T1000 (cell line): ENCODE data around the gene FSTL1.

Source experiments
- DNase-seq: peaks from one replicate; lab custom pipeline; 2025; ENCODE audit warnings: mixed read lengths; lab: John Stamatoyannopoulos, UW

Gene FSTL1

DNA sequence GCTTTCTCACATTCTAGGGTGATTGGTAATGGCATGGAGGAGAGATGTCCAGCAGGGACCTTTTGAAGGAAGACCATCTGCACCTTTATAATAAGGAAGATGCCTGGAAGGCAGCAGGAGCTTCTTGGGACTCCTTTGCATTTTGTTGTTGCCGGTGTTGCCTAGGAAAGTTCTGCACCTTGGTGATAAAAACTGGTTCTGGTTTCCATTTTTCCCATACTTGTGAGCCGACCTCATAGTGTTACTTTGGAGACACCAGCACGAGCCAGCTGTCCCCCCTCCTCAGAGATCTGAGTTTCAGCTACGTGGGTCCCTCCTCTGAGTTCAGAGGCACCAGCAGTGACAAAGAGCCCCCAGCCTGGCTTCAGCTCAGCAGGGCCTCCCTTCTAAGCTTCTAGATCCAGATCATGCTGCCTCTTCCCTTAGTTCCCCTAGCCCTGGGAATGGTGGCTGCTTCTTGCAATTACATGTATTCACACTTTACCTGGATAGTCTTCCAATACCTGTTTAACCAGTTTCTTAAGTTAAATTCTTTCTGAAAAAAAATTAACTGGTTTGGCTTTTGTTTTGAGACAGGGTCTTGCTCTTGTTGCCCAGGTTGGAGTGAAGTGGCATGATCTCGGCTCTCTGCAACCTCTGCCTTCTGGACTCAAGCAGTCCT, 18.0 kb upstream of the FSTL1 start:
- no peak for DNase-seq

DNA sequence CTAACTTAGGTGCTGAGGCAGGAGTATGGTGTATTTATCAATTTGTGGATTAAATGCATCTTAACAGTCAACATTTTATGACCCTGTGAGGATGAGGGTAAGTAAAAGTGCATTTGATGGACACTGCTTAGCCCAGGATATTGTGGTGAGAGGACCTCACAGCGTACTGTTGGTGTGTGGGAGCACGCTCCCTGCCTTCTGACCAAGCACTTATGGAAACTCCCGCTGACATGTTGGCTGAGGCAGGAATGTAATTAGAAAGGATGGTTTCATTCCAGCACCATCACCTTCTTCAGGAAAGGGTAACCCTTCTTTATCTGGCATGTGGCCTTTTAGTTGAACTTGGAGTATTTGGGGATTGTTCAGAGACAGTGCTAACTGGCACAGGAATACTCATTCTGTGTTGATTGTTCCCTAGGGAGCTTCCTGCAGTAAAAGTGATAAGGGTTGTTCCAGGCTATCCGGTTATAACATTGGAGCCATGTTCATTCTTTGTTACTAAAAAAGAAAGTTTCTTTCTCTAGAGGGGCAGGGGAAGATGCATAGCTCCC, 11.7 kb upstream of the FSTL1 start:
- no peak for DNase-seq

DNA sequence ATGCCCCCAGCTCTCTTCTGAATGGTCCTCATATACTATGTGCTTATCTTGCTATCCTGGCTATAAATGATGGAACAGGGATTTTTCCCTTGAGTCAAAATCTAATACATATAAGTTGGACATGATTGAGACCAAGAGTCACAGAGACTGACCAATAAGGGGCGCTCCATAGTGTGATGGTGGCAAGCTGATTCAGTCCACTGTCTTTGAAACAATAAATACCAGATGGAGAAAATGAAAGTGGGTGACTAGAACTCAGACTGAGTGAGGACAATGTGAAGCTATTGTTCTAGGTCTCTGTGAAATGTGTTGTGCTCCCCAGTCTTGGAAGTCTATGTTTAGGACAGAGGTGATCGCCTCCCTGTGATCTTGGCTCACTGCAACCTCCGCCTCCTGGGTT, 10.6 kb upstream of the FSTL1 start:
- DNase-seq: no peak

DNA sequence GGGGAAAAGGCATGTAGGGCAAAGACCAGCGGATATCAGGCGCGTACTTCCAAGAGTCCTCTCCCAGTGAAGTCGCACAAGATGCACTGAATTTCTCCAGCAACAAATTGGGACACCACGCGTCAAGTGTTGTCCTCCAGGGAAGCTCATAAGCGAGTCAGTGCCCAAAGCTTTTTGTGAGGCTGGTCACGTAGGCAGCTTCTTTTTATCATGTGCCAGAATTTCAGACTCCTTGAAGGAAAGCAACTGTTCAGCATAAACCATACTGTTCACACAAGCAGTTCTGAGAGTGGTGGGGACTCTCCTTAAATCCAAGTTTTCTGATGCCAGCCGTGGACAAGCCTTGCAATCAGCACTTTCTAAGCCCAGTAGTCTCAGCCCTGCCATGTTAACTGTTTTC, 10.1 kb upstream of the FSTL1 start:
- DNase-seq: no peak

DNA sequence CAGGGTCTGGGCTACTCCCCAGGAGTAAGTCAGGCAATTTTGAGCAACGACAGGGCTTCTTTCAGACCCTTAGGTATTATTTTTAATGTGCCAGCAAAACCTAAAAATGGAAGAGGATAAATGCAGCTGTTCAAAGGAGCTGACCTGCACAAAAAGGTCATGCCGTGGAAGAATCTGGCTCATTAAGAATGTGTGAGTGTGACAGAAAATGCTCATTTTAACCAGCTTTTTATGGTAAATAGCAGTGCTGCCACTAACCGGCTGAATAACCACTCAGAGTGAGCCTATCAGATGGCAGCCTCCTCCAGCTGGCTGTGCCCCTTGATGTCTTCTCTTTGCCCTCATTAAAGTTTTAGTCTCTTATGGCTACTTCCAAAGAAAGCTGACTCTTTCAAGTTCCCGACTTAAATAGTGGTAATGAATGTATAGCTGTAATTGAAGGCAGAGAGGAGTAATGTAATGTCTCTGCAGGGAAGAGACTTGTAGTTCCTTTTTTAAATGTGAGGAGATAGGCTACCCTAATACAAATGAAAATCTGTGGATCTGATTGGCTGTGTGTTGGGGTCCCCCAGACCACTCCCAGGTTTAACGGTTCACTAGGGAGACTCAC, 9.5 kb upstream of the FSTL1 start:
- DNase-seq: no peak

DNA sequence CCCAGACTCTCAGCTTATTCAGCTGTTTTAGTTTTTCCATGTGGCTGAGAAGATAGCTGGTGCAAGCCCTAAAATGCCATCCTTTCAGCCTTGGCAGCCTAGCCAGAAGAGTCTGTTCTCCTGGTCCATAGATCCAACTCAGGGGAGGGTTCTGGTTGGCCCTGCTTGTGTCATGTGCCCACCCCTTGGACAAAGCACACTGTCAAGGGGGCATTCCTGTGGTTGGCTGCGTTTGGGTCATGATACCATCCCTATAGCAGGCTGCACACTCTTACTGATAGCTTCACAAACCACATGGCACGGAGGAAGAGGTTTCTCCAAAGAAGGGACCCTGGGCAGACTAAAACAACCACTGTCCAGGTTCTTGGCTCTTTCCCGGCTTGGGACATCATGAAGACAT, 8.4 kb upstream of the FSTL1 start:
- no peak for DNase-seq

DNA sequence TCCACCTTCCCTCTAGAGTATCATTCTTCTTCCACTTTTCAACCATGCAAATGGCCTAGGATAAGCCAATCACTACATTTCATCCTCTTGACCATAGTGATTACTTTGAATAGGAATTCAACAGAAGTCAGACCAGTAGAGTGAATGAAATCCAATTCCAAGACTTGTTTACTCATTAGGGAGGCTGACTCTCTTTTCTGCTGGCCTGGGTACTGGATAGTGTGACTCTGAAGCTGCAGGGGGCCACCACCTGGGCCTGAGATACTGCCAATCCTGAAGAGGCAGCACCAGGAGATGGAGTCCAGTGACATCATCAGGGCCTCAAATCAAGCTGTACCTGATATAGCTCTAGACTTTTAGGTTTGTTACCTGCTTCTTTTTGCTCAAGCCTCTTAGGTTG, 7.0 kb upstream of the FSTL1 start:
- DNase-seq: no peak

DNA sequence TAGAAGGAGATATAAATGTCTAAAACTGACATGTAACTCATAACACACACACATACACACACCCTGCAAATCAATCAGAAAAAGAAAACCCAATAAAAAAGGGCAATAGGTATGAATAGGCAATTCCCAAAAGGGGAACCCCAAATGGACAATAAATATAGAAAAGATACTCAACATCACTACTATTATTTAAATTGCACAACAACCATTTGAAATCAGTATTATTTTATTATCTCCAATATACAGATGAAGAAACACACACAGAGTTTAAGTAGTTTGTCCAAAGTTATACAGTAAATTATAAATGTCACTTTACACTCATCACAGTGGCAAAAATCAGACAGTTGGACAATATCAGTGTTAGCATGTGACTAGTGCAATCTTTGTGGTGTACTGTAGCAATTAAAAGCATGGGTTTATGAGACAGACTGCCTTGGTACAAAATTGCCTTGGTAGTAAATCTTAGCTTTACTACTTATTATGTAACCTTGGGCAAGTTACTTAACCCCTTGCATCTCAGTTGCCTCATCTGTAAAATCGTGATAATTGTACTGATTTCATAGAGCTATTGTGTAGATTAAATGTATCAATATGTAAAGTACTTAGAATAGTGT, 3.4 kb upstream of the FSTL1 start:
- no peak for DNase-seq

DNA sequence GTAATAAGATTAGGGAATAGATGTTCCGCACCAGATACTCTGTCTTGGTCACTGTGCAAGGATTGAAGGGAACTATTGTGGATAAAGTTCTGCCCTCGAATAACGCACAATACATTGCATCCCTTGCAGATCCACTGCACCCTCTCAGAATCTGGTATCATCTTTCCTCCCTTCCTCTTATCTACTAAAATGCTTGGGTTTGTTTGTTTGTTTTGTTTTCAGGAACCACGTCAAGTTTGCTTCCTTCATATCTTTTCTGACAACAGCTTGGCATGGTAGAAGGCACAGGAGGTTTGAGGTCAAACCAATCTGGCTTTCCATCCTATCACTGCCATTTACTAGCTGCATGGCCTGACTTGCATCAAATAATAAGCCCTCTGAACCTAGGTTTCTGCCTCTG, 2.0 kb upstream of the FSTL1 start:
- DNase-seq: no peak

DNA sequence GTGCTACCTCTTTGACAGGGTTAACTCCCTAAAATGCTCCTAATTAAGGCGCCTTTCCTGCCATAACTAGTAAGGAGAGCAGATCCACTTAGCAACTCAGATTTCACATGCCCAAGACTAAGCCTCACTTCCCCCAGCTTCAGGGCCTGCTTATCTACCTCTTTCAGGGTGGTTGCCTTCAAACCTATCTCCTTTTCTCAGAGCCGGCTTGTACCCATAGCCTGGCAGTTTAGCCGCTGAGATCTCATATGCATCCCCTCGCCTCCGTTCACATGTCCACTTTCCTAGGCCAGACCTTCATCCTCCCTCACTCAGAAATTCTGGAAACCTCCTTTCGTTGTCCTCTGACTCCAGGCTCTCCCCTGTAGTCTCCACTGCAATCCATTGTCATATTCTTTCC, 1.0 kb upstream of the FSTL1 start:
- DNase-seq: no peak

DNA sequence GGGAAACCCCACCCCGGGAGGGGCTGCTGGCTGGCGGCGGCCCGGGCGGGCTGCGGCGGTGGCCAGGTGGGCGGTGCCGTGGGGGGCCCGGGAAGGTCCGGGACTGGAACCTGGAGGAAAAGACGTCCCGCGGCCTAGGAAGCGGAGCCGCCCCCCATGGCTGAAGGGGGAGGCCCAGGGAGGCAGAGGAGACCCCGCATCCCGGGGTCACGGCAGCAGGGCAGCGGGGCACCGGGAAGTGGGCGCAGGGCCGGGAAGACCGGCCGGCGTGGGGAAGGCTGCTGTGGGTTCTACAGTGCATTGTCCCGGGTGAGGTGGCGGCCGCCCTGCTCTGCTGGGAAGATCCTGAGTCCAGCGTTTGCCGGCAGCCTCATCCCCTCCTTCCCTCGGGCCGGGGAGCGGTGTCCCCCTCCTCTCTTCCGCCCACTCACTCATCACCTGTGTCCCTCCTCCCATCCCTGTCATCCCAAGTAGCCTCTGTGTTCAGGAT, 525 bp upstream of the FSTL1 start:
- no peak for DNase-seq

DNA sequence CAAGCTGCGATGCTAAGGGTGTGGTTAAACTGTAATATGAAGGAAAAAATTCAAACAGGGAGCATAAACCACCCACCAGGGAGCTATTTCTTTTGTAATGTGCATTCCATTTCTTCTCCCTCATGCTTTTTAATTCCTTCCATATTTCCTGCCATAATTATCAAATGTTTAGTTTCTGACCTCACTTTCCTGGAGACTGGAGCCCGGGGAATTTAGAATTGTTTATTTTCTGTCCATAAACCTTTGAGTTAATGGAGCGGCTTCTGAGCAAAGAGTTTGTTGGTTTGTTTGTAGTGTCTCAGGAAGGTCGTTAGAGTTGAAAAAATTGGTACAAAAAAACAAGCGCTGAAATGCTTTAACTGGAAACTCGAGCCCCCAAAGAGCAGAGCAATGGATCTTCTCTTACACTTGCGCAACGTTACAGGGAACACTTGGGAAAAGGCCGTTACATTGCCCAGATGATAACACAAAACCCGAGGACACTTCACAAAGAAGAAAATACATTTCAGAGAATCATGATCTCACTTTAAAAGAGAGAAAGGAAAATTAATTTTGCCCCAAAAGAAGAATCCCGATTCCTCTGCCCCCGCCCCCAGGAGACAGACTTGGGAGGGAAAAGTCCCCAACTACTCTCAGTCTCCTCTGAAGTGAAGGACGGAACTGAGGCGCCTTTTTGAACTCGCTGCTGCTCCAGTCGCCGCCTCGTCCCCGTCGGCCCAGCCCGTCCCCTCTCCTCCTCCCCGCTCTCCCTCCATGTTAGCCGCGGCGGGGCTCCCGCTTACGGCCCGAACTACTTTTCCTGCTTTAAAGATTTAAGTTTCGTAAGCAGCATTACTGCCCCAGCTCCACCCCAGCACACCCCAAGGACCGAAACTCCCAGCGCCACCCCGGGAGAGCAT, 842 bp downstream of the FSTL1 start:
- no peak for DNase-seq

DNA sequence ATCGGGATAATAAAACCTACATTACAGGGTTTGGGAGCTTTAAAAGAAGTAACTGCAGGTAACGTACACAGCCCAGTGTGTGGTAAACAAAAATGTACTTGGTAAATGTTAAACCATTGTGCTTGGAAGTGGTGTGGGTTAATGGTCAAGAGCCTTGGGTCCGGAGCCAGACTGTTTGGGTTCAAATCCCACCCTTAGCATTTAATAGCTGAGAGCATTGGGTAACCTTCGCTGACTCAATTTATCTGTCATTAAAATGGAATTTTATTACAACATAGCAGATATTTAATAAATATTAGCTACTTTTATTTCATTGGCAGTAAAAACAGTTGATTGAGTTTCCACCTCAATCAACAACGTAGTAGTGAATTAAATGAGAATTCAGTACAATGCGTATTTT, 1.5 kb downstream of the FSTL1 start:
- DNase-seq: no peak

DNA sequence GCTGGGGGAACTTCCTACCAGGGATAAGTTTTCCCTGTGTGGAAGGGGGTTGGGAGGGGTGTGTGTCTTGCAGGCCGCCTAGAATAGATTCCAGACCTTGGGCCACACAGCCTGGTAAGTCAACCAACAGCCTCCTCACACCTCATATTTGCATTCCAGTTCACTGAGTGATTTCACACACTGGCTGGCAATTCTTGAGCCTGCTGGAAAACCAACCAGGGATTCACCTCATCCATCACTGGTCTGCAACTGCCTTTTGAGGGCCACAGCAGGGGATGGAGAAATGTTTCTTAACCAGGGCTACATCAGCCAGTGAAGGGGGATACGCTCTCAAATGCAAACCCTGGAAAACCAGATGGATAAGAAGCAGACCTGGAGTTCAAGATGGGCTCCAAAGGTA, 2.0 kb downstream of the FSTL1 start:
- DNase-seq: no peak

DNA sequence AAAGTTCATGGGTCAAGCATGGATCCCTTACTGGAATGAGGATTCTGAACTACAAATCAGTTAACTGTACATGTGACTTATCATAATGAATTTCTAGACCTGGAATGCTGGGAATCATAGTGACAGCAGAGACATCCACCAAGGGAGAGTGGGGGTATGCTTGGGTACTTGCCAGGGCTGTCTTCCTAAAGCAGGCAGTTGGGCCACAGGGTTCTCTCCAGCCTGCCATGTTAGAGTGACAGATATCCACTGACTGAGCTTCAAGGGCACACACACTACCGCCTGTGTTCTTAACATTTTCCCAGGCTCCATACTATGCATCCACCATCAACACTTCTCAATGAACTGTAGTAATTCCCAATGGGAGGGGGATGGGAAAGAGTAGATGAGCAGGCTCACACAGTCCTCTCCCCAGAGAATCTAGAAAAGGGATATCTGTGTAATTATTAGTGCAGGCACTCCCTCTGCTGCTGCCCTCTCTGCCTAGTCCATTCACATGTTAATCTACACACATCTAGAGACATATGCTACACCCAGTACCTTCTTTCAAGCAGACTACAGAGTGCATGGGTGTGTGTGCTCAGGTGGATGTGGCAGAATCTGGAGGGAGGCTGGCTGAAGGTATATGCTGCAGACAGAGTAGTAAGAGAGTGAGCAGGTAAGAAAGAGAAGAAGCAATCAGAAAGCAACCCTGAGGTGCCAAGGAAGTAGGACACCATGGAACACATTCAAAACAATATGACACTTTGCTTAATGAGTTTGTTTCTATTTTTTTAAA, 3.7 kb downstream of the FSTL1 start:
- DNase-seq: no peak

DNA sequence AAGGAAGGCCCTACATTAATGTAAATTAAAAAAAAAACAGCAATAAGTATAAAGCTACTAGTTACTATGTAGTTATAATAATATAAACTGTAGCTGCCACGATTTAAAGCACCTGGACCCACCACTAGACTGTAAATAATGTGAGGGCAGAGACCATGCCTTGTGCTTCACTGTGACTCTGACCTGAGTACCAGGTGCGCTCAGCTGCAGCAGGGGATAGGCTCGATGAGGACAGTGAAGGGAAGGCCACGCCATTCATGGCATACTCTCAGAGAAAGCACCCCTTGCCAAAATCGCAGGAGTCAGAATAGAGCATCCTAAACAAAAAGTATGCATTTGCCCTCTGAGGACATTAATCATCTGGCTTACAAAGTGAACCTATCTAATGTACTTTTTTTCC, 5.1 kb downstream of the FSTL1 start:
- no peak for DNase-seq

DNA sequence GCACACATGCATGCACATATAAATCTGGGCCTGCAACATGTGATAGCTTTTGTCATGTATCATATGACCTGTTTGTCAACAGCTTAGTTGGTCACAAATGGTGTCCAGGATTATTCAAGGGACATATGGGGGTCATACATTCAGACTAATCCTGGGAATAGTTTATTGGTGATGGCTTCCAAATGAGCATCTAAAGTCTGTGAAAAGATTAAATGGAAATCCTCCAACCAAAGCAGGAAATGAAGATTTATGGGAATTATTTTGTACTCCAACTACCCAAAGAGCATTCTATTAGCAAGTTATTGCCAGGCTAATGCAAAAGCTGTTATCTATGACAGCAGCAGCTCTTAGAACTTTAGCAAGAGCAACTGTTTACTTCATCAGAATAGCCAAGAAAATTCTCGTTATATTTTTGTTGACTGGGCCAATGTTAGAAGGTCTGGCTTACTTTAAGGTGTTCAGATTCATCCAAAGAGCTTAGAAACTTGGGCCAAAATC, 7.1 kb downstream of the FSTL1 start:
- DNase-seq: no peak

DNA sequence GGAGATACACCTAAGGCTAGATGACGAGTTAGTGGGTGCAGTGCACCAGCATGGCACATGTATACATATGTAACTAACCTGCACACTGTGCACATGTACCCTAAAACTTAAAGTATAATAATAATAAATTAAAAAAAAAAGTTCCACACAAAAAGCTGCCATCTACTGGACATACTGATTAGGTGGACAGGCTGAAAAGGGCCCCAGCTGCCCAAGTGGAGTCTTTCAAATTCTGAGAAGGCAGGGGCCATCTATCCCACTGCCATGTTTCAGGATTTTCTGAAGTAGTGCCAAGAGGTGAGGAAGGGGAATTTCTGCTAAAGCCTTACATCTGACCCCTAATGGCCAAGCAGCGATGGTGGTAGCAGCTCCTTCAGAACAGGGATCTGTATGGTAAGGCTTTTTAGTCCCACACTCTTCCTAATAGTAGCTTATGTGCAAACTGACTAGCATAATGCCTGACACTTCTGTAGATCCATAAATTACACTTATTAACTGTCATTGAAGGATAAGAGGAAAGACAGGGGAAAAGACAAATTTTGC, 7.7 kb downstream of the FSTL1 start:
- no peak for DNase-seq

DNA sequence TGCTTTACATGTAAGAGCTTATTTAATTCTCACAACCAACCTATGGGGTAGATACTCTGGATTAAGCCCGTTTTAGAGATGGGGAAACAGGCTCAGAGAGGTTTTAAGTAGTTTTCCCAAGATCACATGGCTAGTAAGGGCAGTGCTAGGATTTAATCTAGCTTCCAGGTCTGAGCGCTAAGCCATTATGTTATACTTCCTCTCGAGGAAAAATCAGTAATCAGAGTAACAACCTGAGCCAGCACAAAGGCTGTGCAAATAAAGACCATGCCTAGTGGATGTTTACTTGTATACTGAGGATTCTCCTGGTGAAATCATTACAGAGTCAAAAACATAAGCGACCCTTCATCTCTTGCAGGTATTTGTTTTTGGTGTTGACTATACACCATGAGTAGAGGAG, 9.0 kb downstream of the FSTL1 start:
- DNase-seq: no peak

DNA sequence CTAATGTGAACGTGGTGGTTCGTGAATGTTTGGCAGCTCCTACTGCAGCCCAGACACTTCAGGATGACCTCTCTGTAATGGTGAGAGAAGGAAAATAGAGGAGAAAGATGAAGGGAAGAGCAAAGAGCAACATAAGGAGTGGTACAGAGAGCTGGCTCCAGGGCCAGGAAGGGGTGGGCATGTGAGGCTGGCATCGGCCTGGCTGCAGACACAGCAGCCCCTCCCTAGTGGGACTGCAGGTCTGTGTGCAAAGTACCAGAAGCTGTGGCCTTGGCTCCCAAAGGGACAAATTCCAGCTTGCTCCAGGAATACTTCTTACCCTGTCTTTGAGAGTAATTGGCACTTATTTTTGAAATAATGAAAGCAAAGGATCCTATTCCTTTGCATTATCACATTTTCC, 10.0 kb downstream of the FSTL1 start:
- DNase-seq: no peak
